Small intestine (tissue), 7 donors: ENCODE measurements around the gene SIDT2. TPM values are rescaled to one million over a fixed set of nuclear protein-coding genes. Genes with fewer than 3 reads are reported as not detected.
A peak's percentile ranks its signal among the peaks of the same experiment; 100 is the strongest.

ENCODE experiments used
- DNase-seq, 2 donors: peaks; one replicate each; pipeline versions ENCODE4 v3.0.0 to v3.0.0-alpha.2; 2013
- FAIRE-seq: peaks from 2 replicates; lab custom pipeline; 2012; peaks lifted over from hg19 to GRCh38; lab: Jason Lieb, UNC
- H3K27ac ChIP-seq, 3 donors: one replicate each; pipeline ENCODE4 v1.5.1; 2013; ENCODE audit warnings: low read length in 2 of 3, mild to moderate bottlenecking in 2 of 3, control low read depth in 1 of 3, inconsistent platforms in 1 of 3, low read depth in 1 of 3, moderate library complexity in 1 of 3
- H3K27me3 ChIP-seq, 3 donors: one replicate each; pipeline ENCODE4 v1.6.1; 2013; ENCODE audit warnings: low read length in 3 of 3, inconsistent platforms in 1 of 3; ENCODE audit not compliant: control insufficient read depth in 3 of 3, insufficient read depth in 3 of 3
- H3K36me3 ChIP-seq, 3 donors: one replicate each; pipeline ENCODE4 v1.6.1; 2013; ENCODE audit warnings: low read length in 3 of 3, inconsistent platforms in 1 of 3, low read depth in 1 of 3, mild to moderate bottlenecking in 1 of 3, moderate library complexity in 1 of 3; ENCODE audit not compliant: control insufficient read depth in 3 of 3, insufficient read depth in 2 of 3
- H3K4me1 ChIP-seq, 3 donors: one replicate each; pipeline ENCODE4 v1.6.1; 2013; ENCODE audit warnings: low read length in 2 of 3, inconsistent platforms in 1 of 3, low read depth in 1 of 3, mild to moderate bottlenecking in 1 of 3, moderate library complexity in 1 of 3; ENCODE audit not compliant: control insufficient read depth in 3 of 3, insufficient read depth in 2 of 3
- H3K4me3 ChIP-seq, 3 donors: one replicate each; pipeline ENCODE4 v1.5.1; 2013; ENCODE audit warnings: low read length in 3 of 3, control low read depth in 1 of 3, inconsistent platforms in 1 of 3, low read depth in 1 of 3, mild to moderate bottlenecking in 1 of 3, moderate library complexity in 1 of 3
- H3K9me3 ChIP-seq, 2 donors: one replicate each; pipeline ENCODE4 v1.6.1; 2013; ENCODE audit warnings: low read depth in 1 of 2, low read length in 1 of 2; ENCODE audit not compliant: control insufficient read depth in 2 of 2, insufficient read depth in 1 of 2
- WGBS, 3 donors: extraction: QIAGEN DNeasy Blood & Tissue Kit; methylation state at CpG; one replicate each; pipeline ENCODE4 v1.1.7; 2013; 5-methylcytosine and 5-hydroxymethylcytosine counted together
- polyA plus RNA-seq, 4 donors: library from polyadenylated mRNA; stranded (reverse) in 3 of 4; unstranded in 1 of 4; fragments of 200-250 nt in 3 of 4; fragments of 120-200 nt in 1 of 4; gene quantifications; one replicate each; pipeline versions ENCODE4 v1.2.1 to v1.2.3, GENCODE V29; 2013
- donor health status: healthy with polysubstance abuse.
- donor health status: control.
- donor health status: control.
- donor health status: Bipolar disorder and iron deficiency.
- donor health status: healthy.

SIDT2 gene
- polyA plus RNA-seq, 4 donors, result 27.6 to 96.6 (median 55.8) TPM

DNA sequence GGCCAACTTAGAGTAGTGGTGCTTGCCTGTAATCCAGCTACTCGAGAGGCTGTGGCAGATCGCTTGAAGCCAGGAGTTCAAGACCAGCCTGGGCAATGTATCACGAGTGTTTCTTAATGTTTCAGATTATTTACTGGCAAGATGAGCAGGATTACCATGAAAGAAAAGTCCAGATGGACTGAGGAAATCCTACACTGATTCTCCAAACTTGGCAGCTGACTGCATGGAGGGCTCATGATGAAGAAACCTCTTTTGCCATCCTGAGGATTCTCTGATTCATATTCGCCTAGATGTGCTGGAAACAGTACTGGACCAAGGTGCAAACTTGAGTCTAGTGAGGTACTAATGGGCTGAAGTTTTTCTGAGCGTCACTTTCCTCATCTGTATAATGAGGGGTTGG is 2.8 kb upstream of the SIDT2 start:
- 77 to 85% (median 84%) methylated on average over 5 of the region's 5 CpGs for WGBS, 3 donors
- Histone ChIP-seq H3K4me3 (no peak overlapping the region), H3K36me3 (peaks cover 0 to 9% (median 0%) of the 10 kb centered on the region in 3 donors), H3K9me3 (peaks cover 0 to 2% of the 10 kb centered on the region in 2 donors), H3K27me3 (no peaks in the 10 kb centered on the region), H3K27ac (no peak overlapping the region), H3K4me1 (peaks cover 8 to 46% (median 11%) of the 10 kb centered on the region in 3 donors)
- FAIRE-seq (no peak), DNase-seq (no peak)

DNA sequence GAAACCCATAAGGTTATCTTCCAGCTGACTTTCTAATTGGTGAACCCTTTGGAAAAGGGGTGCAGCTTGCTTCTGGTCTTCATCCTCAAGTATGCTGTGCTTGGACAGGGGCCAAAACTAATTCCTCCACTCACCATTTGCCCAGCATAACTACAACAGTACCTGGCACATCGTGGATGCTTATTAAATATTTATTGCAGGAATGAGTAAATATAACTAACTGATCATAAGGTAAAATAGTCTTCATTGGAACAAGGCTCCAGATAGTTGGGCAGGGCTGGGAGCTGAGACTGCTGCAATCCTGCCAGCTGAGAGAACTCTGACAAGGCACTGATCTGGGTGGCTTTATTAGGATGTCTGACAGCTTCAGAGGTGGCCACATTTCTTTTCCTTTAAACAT is 2.4 kb upstream of the SIDT2 start:
- Histone ChIP-seq H3K27ac (no peak overlapping the region), H3K36me3 (peaks cover 0 to 11% (median 0%) of the 10 kb centered on the region in 3 donors), H3K9me3 (no peaks in the 10 kb centered on the region), H3K4me1 (peaks cover 10 to 48% (median 14%) of the 10 kb centered on the region in 3 donors), H3K27me3 (no peaks in the 10 kb centered on the region), H3K4me3 (no peak overlapping the region)
- no peak for FAIRE-seq
- 12 to 63% (median 31%) methylated on average over 1 of the region's 1 CpG for WGBS, 3 donors
- DNase-seq, result peak in 1 of 2 donors; percentile 24

DNA sequence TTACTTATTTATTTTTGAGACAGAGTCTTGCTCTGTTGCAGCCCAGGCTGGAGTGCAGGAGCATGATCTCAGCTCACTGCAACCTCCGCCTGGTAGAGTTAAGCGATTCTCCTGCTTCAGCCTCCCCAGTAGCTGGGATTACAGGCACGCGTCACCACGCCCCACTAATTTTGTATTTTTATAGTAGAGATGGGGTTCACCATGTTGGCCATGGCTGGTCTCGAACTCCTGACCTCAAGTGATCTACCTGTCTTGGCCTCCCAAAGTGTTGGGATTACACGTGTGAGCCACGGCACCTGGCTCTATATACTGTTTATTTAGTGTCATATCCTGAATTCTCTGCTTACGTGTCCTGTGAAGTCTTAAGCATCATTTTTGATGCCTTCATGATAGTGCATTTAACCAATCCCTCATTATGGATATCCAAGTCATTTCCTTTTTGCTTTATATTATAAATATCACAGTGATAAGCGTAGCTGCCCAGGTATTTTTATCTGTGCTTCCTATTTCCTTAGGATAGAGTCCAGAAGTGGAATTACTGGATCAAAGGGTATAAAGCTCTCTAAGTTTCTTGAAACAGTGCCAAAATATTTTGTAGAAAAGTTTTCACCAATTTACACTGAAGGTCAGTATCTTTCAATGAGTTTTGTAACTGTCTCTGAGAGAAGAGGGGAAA is 871 bp upstream of the SIDT2 start:
- no peaks in the 10 kb centered on the region for H3K27me3 ChIP-seq
- peak in 1 of 2 donors; percentile 72 for DNase-seq
- peak overlapping the region in 2 of 3 donors; percentile 90 to 96 for H3K4me3 ChIP-seq
- no peak for FAIRE-seq
- peaks cover under 1 to 23% (median 3%) of the 10 kb centered on the region in 3 donors for H3K36me3 ChIP-seq
- WGBS, 3 donors, result 31 to 65% (median 46%) methylated on average over 10 of the region's 10 CpGs
- peaks cover 4 to 40% (median 14%) of the 10 kb centered on the region in 3 donors for H3K4me1 ChIP-seq
- H3K9me3 ChIP-seq, result no peaks in the 10 kb centered on the region
- peak overlapping the region; percentile 90 to 98 (median 96) for H3K27ac ChIP-seq

DNA sequence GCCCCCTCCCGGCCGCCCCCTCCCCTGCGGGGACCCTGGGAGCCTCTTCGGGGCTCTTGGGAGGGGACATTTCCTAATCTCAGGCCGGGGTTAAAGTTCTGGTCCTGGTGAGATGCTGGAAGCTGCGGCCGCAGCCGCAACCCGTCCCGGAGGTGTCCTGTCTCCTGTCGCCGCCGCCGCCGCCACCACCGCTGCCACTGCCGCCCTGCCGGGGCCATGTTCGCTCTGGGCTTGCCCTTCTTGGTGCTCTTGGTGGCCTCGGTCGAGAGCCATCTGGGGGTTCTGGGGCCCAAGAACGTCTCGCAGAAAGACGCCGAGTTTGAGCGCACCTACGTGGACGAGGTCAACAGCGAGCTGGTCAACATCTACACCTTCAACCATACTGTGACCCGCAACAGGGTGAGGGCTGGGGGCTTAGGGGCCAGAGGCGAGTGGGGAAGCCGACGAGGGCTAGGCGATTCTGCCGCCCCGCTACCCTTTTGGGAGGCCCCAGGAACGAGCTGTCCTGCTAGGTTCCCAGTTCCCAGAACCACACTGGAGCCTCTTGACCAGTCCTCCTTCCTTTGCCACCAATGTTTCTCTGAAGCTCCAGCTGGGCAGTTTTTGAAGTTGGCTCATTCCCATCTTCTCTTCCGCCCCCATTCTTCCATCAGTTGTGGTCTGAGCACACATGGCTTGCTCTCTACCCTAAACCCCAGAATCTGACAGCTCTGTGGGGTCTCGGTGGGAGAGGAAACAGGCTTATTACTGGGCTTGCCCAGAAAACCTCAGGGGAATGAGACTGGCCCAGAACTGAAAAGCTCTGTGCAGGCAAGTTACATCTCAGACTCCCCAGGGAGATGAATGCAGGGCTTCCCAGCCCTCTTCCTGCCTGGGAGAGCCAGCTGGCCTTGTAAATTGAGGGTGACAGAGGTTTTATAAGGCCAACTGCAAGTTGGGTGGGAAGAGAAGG is 781 bp downstream of the SIDT2 start:
- 1 to 3% (median 1%) methylated on average over 35 to 39 of the region's 39 CpGs for WGBS, 3 donors
- DNase-seq, result peak; percentile 61 to 66
- H3K4me1 ChIP-seq, result peaks cover 2 to 30% (median 10%) of the 10 kb centered on the region in 3 donors

DNA sequence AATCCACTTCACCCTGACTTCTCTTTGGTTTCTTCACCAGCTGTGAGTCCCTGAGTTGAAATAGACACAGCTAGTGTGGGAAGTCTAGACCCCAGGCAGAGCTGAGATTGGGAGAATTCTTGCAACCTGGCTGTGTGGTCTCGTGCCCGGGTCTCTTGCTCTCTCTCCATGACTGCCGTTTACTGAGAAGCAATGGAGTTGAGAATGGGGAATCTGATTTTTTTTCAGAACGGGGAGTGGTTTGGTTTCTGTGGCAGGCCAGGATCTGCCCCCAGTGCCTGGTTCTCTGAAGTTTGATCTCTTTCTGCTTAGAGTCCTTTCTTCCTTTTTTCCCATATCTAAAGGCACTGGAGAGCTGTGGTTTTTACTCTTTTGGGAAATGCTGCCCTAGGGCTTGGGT is 1.5 kb downstream of the SIDT2 start:
- Histone ChIP-seq H3K4me3 (peak overlapping the region; percentile 90 to 96 (median 96)), H3K36me3 (peaks cover 3 to 30% (median 5%) of the 10 kb centered on the region in 3 donors), H3K9me3 (no peaks in the 10 kb centered on the region), H3K27me3 (no peaks in the 10 kb centered on the region), H3K4me1 (peaks cover 2 to 34% (median 10%) of the 10 kb centered on the region in 3 donors), H3K27ac (peak overlapping the region; percentile 90 to 98 (median 96))
- WGBS, 3 donors, result 1 to 21% (median 16%) methylated on average over 4 of the region's 4 CpGs
- DNase-seq (peak in 1 of 2 donors; percentile 51), FAIRE-seq (no peak)

More for the DNA sequence above, 781 bp downstream of the SIDT2 start:
- Histone ChIP-seq H3K27me3 (no peaks in the 10 kb centered on the region), H3K4me3 (peak overlapping the region; percentile 90 to 96 (median 96)), H3K36me3 (peaks cover 3 to 30% (median 5%) of the 10 kb centered on the region in 3 donors), H3K9me3 (no peaks in the 10 kb centered on the region), H3K27ac (peak overlapping the region; percentile 90 to 98 (median 96))
- no peak for FAIRE-seq

DNA sequence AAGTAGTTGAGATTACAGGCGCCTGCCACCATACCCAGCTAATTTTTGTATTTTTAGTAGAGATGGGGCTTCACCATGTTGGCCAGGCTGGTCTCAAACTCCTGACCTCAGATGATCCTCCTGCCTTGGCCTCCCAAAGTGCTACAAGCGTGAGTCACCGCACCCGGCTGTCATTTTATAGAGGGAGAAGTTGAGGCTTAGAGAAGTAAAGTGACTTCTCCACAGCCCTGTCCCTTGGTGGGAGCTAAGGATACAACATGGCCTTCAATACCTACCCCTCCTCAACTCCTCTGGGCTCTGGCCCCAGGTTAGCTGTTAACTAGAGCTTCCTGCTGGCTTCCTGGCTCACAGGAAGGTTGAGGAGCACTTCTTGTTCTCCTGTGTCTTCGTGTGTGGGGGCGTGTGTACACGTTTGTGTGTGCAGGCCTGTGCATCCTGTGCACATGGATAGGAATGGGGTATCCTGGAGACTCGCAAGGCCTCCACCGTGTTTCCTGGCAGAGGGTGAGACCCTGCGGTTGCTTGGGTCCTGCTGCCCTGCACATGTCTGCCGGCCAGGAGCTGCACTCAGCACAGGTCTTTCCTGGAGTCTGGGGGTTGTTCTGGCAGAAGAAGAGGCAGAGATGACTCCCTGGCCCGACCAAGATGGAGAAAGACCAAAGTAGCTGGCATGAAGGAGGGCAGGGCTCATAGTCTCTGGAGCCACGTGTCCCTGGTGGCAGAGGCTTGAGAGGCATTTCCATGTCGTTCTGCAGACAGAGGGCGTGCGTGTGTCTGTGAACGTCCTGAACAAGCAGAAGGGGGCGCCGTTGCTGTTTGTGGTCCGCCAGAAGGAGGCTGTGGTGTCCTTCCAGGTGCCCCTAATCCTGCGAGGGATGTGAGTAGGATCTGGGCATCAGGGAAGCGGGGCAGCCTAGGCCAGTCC is 2.4 kb downstream of the SIDT2 start:
- H3K27ac ChIP-seq, result peak overlapping the region in 1 of 3 donors; percentile 50
- peak overlapping the region in 1 of 3 donors; percentile 96 for H3K4me3 ChIP-seq
- DNase-seq, result peak; percentile 73 to 81
- peaks cover 2 to 39% (median 10%) of the 10 kb centered on the region in 3 donors for H3K4me1 ChIP-seq
- peaks cover 3 to 39% (median 5%) of the 10 kb centered on the region in 3 donors for H3K36me3 ChIP-seq
- no peaks in the 10 kb centered on the region for H3K9me3 ChIP-seq
- H3K27me3 ChIP-seq, result no peaks in the 10 kb centered on the region
- WGBS, 3 donors, result 46 to 48% (median 48%) methylated on average over 22 of the region's 22 CpGs
- no peak for FAIRE-seq

DNA sequence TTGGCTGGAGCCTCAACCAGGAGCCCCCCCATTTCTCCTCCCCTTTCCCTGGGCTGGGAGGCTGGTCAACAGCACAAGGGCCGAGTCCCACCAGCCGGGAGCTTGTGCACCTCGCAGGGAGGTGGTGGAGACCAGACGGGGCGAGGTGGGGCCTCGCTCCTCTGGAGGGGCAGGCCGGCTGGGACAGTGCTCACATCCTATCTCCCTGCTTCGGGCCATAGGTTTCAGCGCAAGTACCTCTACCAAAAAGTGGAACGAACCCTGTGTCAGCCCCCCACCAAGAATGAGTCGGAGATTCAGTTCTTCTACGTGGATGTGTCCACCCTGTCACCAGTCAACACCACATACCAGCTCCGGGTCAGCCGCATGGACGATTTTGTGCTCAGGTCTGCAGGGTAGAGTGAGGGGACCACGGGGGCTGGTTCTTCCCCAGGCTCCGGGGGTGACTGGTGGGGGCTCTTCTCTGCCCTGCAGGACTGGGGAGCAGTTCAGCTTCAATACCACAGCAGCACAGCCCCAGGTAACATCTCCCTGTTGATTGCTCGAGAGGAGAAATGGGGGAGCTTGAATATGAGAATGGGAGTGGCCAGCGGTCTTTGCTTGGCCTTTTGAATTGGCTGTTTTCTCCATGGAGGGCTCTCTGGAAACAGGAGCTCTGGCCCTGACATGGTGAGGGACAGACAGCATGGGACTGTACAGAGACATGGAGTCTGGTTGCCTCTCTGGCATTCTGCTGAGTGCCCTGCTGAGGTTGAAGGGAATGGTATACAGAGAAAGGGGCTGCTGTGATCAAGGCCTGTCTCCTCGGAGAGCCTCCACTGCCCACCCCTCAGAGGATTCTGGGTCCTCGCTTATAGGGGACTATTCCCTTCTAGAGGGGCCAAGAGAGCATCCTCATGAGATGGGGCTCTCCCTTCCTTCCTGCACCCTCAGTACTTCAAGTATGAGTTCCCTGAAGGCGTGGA is 3.3 kb downstream of the SIDT2 start:
- WGBS, 3 donors, result 89 to 91% (median 91%) methylated on average over 22 of the region's 22 CpGs
- FAIRE-seq (no peak), DNase-seq (no peak)
- H3K4me1 ChIP-seq, result peaks cover 2 to 39% (median 10%) of the 10 kb centered on the region in 3 donors
- no peaks in the 10 kb centered on the region for H3K27me3 ChIP-seq
- H3K36me3 ChIP-seq, result peaks cover 3 to 45% (median 5%) of the 10 kb centered on the region in 3 donors
- no peak overlapping the region for H3K27ac ChIP-seq
- no peak overlapping the region for H3K4me3 ChIP-seq
- H3K9me3 ChIP-seq, result no peaks in the 10 kb centered on the region
